Ishikawa (cell line): ENCODE data around the gene GTF2A1.

Source experiments
- CEBPB ChIP-seq: IDR thresholded peaks from 2 replicates; pipeline ENCODE4 v1.6.1; 2012
- CREB1 ChIP-seq: IDR thresholded peaks from 2 replicates; pipeline ENCODE4 v1.6.1; 2012; ENCODE audit warnings: low read depth
- EGR1 ChIP-seq: IDR thresholded peaks from 2 replicates; pipeline ENCODE4 v1.6.1; 2012
- EP300 ChIP-seq: IDR thresholded peaks from 2 replicates; pipeline ENCODE4 v1.6.1; 2012; ENCODE audit warnings: borderline replicate concordance
- FOXM1 ChIP-seq: IDR thresholded peaks from 2 replicates; pipeline ENCODE4 v1.6.1; 2012; ENCODE audit warnings: low read depth, borderline replicate concordance
- MAX ChIP-seq: IDR thresholded peaks from 2 replicates; pipeline ENCODE4 v1.6.1; 2012
- NFIC ChIP-seq: IDR thresholded peaks from 2 replicates; pipeline ENCODE4 v1.6.1; 2012
- RAD21 ChIP-seq: IDR thresholded peaks from 2 replicates; pipeline ENCODE4 v1.6.1; 2012; ENCODE audit warnings: low read depth
- REST ChIP-seq: IDR thresholded peaks from 2 replicates; pipeline ENCODE4 v1.6.1; 2012; ENCODE audit warnings: low read depth, mild to moderate bottlenecking
- TAF1 ChIP-seq: IDR thresholded peaks from 2 replicates; pipeline ENCODE4 v1.6.1; 2012; ENCODE audit warnings: low read depth, mild to moderate bottlenecking
- TCF12 ChIP-seq: IDR thresholded peaks from 2 replicates; pipeline ENCODE4 v1.6.1; 2012; ENCODE audit warnings: low read depth
- TEAD4 ChIP-seq: IDR thresholded peaks from 2 replicates; pipeline ENCODE4 v1.6.1; 2012
- USF1 ChIP-seq: IDR thresholded peaks from 2 replicates; pipeline ENCODE4 v1.6.1; 2012
- YY1 ChIP-seq: IDR thresholded peaks from 2 replicates; pipeline ENCODE4 v1.6.1; 2012; ENCODE audit warnings: low read depth
- ZBTB7A ChIP-seq: IDR thresholded peaks from 2 replicates; pipeline ENCODE4 v1.6.1; 2012; ENCODE audit warnings: low read depth

The GTF2A1 gene

GRCh38 chr14:81206115-81206514, 14.6 kb downstream of the GTF2A1 start:
- TF ChIP-seq TAF1 (no peak), NFIC (no peak), REST (no peak), USF1 (no peak), TCF12 (no peak), FOXM1 (no peak), YY1 (no peak), TEAD4 (no peak), CREB1 (no peak), ZBTB7A (no peak), MAX (no peak), EP300 (no peak), RAD21 (no peak), EGR1 (no peak), CEBPB (no peak)

GRCh38 chr14:81205639-81206038, 15.1 kb downstream of the GTF2A1 start:
- TF ChIP-seq FOXM1 (no peak), ZBTB7A (no peak), NFIC (no peak), USF1 (no peak), TCF12 (no peak), REST (no peak), MAX (no peak), TAF1 (no peak), EGR1 (no peak), YY1 (no peak), CREB1 (no peak), CEBPB (no peak), EP300 (no peak), RAD21 (no peak), TEAD4 (no peak)

- TF ChIP-seq CREB1 (no peak), NFIC (no peak), REST (no peak), CEBPB (no peak), TCF12 (no peak), EP300 (no peak), RAD21 (no peak), EGR1 (no peak), MAX (no peak), YY1 (no peak), TEAD4 (no peak), FOXM1 (no peak), TAF1 (no peak), USF1 (no peak), ZBTB7A (no peak)
These were observed 20.7 kb downstream of the GTF2A1 start for GRCh38 chr14:81200054-81200453.

- TF ChIP-seq MAX, result no peak
- TF ChIP-seq EP300, result no peak
- no peak for TF ChIP-seq REST
- TF ChIP-seq YY1, result no peak
- no peak for TF ChIP-seq CREB1
- no peak for TF ChIP-seq NFIC
- no peak for TF ChIP-seq TEAD4
- TF ChIP-seq CEBPB, result no peak
- no peak for TF ChIP-seq FOXM1
These were observed 21.7 kb downstream of the GTF2A1 start for GRCh38 chr14:81199084-81199483.
